ENCODE results near the gene TNRC6B.

Gene TNRC6B

DNA sequence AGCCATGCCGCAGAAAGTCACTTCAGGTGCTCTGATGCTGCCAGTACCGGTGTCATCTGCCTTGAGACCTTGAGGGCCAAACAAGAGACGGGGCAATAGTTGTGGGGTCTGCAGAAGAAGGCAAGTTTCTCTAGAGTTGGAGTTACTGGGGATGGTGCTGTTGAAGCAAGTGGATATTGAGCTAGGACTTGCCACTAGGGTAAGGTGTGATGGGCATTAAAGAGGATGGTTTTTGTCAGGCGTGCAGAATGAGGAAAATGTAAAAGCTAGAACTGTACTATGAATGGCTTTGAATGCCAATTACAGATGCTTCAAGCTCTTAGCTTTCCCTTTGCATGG lies 61.6 kb downstream of the TNRC6B start:
- DNase-seq (ENCODE audit: low read depth in 1 of 2, low spot score in 1 of 2), result no peak

DNA sequence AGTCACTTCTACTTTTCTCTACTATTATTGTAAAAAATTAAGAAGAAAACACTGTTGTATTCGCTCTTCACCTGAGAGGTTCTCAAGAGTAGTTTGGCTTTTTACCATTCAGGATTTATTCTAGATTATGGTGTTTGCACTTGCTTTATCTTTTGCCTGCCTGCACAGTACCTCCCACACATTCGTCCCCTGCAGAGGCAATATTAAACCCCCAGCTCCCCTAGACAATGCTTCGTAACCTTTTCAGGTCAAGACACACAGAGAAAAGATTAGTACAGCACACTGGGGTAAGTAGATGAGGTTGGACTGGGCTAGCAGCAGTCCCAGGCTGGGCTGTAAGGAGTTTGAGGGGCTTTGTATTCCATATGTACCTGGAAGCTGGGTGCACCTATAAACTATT lies 62.4 kb downstream of the TNRC6B start:
- DNase-seq (ENCODE audit: low read depth in 1 of 2, low spot score in 1 of 2), result no peak

DNA sequence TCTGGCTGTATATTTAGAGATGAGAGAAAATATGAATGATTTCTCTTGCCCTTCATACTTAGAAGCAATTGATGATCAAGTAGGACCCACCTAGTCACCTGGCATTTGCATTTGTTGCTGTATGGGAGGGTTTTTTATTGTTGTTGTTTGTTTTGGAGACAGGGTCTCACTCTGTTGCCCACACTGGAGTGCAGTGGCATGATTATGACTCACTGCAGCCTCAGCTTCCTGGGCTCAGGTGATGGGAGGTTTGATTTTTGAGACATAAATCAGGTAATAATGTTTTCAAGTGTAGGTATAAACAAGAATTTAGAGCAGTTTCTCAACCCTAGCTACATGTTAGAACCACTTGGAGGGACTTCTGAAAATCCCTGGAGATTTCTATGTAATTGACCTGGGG lies 63.0 kb downstream of the TNRC6B start:
- DNase-seq (ENCODE audit: low read depth in 1 of 2, low spot score in 1 of 2), result no peak

DNA sequence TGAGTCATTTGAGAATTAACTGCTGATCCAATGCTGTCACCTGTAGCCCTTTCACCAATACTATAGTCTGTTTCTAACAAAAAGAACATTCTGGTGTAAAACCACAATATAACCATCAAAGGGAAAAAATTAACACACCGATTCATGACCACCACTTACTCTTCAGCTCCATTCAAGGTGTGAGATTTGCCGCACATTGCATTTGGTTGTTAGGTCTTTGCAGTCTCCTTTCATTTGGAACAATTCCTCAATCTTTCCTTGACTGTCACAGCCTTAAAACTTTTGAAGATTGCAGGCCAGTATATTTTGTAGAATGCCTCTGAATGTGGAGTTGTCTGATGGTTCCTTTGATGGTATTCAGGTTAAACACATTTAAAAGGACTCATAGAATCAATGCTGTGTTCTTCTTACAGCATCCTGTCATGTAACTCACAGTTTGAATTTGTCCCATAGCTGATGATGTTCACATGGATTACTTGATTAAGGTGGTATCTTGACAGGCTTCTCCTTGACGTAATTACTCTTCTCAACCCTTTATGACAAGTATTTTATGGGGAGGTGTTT lies 63.6 kb downstream of the TNRC6B start:
- DNase-seq (ENCODE audit: low read depth in 1 of 2, low spot score in 1 of 2), result no peak

DNA sequence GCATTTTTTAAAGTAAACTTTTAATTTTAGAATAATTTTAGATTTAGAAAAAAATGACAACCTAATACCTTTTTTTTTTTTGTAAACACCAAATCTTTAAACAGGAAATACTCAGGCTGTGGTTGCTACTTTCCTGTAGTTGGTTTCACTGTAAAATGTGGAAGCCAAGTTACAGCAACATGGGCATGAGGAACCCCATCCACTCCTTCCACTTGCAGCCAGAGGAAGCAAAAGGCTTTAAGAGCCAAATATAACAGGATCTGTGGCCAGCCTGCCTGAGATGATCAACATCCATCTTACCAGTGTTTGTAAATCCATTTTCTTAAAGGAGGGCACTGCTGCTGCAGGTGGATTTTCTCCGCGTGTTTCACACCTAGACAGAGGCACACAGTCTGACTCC lies 66.2 kb downstream of the TNRC6B start:
- no peak for DNase-seq (ENCODE audit: low read depth in 1 of 2, low spot score in 1 of 2)

DNA sequence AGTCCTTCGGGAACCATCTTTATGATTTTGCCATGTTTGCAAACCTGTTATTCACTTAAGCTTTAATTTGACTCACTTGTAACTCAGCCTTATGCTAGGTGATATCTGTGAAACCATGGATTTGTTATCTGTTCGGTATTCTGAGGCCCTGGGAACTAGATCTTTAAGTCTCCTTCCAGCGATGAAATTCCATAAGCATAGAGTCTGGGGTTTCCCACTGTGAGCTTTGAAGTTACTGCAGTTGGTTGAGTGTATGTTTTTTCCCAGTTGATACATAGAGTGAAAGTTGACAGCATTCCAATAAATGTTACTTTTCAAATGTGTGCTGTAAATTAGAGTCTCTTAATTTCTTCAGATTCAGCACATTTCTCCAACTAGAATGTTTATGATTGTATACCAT lies 66.9 kb downstream of the TNRC6B start:
- no peak for DNase-seq (ENCODE audit: low read depth in 1 of 2, low spot score in 1 of 2)

DNA sequence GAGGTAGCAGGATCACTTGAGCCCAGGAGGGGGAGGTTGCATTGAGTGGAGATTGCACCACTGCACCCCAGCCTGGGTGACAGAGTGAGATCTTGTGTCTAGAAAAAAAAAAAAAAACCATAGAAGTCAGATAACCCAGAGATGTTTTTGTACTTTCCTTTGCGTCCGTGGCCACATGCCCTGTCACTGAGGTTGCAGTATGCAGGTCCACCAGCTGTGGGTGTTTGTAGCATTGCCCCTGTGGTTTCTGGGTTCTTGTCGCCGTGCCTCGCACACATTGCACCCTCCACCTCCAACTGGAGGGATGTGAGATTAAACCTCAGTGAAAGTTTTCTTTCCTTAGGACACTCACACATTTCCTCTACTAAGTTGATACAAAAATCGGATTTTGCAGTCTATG lies 70.3 kb downstream of the TNRC6B start:
- no peak for DNase-seq (ENCODE audit: low read depth in 1 of 2, low spot score in 1 of 2)

DNA sequence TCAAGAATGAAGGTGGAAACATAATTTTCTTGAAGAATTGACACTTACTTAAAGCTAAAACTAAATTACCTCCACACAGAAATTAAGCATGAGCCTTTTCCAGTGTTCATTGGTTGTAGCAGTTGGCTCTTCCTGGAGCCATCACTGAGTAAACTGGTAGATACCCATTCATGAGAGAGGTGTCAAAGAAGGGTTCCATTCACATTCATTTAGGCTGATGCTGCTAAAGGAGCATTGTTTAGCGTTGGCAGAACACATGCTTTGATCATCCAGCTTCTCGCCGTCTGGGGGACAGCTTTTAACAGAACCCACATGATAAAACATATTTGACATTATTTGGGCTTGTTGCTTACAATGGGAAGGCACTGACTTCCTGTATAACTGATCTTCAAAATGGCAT lies 71.6 kb downstream of the TNRC6B start:
- no peak for DNase-seq (ENCODE audit: low read depth in 1 of 2, low spot score in 1 of 2)

DNA sequence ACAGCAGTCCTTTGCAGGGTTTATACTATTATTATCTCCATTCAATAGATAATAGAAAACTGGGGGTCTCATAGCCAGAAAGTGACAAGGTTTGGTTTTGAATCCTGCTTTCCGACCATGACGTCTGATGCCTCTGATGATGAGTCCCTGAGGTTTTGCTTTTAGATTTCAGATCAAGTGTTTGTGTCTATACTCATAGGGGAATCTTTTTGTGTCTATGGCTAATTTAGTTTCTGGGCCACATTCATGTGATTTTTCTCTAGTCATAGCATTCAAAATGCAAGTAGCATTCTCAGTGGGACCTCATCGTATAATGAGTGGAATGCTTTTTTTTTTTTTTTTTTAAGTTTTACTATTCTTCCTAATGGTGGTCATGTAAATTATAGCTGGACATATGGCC lies 72.9 kb downstream of the TNRC6B start:
- no peak for DNase-seq (ENCODE audit: low read depth in 1 of 2, low spot score in 1 of 2)

DNA sequence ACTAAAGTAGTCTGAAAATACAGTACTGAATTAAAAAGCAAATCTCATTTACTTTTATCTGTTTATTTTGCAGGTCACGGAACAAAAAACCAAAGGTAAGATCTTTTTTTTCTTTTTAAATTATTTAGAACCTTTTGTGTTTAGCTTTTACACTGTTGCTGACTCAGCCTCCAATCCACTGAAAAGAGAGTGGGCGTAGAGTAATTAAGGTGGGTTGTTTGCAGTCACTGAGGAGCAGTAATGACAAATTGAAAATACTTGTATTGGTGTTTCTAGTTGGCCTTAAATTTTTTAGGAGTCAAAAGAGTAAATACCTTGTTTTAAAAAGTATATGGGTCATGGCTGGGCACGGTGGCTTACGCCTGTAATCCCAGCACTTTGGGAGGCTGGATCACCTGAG lies 73.4 kb downstream of the TNRC6B start:
- DNase-seq (ENCODE audit: low read depth in 1 of 2, low spot score in 1 of 2), result no peak

DNA sequence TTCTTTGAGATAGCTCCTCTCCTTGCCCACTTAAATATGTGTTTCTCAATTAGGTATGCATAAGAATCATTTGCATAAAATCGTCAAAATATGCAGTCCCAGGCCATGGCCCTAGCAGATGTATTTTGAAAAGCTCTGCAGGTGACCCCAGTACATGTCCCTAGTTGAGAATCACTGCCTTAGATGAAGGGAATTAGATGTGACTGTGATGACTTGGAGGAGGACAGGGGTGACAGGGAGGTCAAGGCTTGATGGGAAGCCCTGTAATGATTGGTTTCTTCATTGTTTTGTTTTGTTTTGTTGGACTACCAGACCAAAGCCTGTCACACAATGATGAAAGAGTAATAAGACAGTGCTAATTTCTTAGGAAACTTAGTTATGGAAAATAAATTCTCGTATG lies 74.4 kb downstream of the TNRC6B start:
- no peak for DNase-seq (ENCODE audit: low read depth in 1 of 2, low spot score in 1 of 2)

DNA sequence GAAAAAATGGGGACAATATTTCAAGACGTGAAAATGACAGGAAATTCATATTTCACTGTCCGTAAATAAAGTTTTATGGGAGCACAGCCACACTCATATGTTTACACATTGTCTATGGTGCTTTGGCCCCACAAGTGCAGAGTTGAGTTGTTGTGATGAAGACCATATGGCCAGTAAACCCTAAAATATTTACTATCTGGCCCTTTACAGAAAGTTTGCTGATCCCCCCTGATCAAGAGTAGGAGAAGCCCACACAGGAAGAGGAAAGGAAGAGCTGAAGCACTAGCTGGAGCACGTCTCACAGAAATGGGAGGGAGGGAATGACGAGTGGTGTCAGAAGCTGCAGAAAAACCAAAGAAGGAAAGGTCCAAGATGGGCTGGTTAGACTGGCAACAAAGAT lies 78.8 kb downstream of the TNRC6B start:
- DNase-seq (ENCODE audit: low read depth in 1 of 2, low spot score in 1 of 2), result no peak

DNA sequence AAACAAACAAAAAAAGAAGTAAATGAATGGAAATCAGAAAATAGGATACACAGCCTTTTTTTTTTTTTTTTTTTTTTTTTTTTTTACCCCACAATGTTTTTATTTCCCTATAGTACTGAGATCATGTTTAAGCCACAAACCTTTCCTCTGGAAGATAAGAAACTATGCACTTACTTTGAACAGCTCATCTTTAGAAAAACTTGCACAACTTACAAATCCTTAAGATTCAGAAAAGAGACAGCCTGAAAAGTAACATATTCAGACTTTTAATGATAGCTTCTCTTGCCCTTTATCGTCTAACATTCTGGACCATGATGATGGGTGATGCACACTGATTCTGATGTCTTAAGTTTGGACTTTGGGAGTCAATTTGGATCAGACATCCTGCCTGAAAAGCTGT lies 80.3 kb downstream of the TNRC6B start:
- DNase-seq (ENCODE audit: low read depth in 1 of 2, low spot score in 1 of 2), result no peak

DNA sequence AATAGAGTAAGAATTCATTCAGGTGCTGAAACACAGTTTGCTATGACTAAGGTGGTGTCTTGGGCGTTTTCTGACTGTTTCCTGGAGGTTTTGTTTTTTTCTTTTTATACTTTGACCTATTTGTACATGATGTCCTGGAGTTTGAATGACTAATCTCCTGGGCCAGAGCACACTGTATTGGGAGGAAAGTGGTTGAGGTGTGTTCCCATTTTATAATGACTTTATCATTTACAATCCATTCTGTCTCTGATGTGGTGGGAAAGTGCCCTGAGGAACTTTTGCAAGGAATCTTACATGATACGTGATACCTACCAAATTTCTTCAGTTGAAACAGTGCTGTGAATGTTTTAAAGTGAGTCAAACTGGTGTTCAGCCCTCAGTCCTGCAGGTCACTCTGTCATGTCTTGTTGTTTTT lies 80.8 kb downstream of the TNRC6B start:
- DNase-seq (ENCODE audit: low read depth in 1 of 2, low spot score in 1 of 2), result no peak

DNA sequence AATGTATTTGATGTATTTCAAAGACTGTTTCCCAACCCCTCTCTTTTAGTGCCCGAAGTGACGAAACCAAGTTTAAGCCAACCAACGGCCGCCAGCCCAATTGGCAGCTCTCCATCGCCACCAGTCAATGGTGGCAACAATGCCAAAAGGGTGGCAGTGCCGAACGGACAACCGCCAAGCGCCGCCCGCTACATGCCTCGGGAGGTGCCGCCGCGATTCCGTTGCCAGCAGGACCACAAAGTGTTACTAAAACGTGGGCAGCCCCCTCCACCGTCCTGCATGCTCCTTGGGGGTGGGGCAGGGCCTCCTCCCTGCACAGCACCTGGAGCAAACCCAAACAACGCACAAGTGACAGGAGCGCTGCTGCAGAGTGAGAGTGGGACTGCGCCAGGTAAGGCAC lies 84.1 kb downstream of the TNRC6B start:
- no peak for DNase-seq (ENCODE audit: low read depth in 1 of 2, low spot score in 1 of 2)

DNA sequence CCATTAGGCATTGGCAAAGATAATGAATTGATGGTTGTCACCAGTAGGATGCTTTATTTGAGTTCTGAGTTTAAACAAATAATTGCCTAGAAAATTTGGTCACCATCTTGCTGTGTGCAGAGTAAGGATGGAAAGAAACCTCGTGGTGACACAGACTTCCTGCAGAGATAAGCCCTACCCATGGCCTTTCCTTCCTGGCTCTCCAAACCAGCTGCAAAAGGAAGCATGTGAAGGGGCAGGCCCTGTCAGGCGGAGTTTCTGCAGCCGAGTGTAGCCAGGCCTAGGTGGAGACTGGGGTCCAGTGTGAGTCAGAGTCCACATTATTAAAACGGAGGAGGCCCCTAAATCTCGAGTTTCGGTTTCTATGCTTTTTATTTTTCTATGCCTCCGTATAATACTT lies 85.5 kb downstream of the TNRC6B start:
- DNase-seq (ENCODE audit: low read depth in 1 of 2, low spot score in 1 of 2), result no peak

DNA sequence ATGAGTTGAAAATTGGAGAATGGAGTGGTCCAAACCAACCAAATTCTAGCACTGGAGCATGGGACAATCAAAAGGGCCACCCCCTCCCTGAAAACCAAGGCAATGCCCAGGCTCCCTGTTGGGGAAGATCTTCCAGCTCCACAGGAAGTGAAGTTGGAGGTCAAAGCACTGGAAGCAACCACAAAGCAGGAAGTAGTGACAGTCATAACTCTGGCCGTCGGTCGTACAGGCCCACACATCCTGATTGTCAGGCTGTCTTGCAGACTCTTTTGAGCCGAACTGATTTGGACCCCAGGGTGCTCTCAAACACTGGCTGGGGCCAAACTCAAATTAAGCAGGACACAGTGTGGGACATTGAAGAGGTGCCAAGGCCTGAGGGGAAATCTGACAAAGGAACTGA lies 88.1 kb downstream of the TNRC6B start:
- DNase-seq (ENCODE audit: low read depth in 1 of 2, low spot score in 1 of 2), result no peak

DNA sequence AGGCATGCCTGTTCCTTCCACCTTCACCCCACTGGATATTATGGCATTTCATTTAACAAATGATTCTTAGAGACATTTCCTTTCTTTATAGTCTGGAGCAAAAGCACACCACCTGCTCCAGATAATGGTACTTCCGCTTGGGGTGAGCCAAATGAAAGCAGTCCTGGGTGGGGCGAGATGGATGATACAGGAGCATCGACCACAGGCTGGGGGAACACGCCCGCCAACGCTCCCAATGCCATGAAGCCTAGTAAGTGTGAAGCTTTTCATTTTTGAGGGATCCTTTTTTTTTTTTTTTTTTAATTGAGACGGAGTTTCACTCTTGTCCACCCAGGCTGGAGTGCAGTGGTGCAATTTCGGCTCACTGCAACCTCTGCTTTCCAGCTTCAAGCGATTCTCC lies 92.3 kb downstream of the TNRC6B start:
- DNase-seq (ENCODE audit: low read depth in 1 of 2, low spot score in 1 of 2), result no peak

DNA sequence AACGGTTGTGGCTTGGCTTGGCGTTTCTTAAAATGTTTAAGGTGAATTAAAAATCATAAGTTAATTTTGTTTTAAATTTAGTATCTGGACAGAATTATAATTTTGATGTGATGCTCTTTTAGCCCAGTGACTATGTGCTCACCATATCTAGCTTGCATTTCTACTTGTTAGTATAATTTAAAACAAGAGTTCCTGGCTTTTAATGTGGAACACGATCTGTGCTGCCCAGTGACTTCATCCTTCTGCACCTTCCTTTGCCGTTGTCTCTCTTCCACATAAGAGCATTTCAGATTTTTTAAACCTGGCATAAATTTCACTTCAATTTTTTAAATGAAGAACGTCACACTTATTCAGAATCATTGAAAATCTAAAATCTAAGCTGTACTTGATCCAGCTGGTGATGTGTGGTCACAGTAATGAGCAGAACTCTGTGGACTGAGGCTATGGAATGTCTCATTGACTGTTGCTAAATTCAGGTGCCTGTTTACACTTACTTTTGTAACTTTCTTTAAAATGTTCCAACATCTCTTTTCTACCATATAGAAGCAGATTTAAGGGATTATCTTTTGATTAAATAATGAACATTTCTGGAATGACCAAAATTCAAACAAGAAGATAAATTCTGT lies 93.1 kb downstream of the TNRC6B start:
- no peak for DNase-seq (ENCODE audit: low read depth in 1 of 2, low spot score in 1 of 2)

DNA sequence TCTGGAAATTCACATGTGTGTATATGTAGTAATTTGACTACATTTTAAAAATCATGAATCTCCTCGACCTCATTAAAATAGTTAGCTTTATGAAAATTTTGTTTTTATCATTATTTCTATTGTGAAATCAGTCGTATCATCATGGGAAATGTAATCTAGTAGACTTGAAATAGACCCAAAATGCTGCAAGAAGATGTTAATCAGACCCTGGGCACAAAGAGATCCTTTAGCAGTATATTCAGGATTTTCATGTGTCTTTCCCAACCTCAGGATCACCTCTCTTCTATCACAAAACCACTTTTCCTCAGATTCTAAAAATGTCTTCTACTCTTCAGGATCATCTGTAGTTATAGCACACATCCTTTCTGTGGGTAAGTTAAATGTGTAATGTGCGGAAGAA lies 93.7 kb downstream of the TNRC6B start:
- no peak for DNase-seq (ENCODE audit: low read depth in 1 of 2, low spot score in 1 of 2)

DNA sequence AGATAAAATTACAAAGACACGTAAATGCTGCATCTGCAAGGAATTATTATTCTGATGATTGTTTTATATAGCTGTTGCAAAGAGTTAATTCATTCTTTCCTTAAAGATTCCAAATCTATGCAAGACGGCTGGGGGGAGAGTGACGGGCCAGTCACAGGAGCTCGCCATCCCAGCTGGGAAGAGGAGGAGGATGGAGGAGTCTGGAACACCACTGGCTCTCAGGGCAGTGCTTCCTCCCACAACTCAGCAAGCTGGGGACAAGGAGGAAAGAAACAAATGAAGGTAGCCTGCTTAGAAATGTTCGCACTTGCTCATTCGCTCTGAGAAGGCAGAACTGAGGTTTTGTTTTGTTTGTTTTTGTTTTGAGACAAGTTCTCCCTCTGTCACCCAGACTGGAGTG lies 95.6 kb downstream of the TNRC6B start:
- no peak for DNase-seq (ENCODE audit: low read depth in 1 of 2, low spot score in 1 of 2)

DNA sequence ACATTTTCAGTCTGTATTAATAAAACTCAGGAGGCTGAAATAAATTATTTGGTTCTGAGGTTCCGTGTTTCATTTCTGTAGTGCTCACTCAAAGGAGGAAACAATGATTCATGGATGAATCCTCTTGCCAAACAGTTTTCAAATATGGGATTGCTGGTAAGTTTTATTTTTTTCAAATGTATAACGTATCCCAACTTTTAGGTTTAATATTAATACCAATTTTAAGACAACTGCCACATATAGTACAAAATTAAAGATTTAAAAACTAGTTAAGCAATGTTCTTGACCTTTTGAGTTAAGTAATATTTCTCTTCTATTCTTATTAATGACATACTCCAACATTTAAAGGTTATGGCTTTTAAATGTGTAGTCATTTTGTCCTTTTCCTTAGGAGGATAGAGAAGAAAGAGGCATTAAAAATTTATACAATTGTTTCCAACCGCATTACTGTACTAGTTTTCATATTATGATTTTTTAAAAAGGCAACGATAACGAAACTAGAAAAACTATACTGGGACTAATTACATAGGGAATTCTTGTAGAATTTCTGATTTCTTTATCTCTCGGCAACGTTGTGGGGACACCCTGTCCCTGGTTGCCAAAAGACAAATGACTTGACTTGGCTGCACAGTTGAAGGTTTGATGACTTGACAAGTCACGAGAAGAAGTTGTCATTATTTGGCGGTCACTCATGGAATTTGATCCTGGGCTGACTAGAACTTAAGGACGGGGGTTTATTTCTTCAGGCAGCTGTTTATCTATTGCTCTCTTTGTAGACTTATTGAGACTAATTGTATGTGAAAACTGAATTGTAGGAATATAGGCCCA lies 99.5 kb downstream of the TNRC6B start:
- no peak for DNase-seq (ENCODE audit: low read depth in 1 of 2, low spot score in 1 of 2)

DNA sequence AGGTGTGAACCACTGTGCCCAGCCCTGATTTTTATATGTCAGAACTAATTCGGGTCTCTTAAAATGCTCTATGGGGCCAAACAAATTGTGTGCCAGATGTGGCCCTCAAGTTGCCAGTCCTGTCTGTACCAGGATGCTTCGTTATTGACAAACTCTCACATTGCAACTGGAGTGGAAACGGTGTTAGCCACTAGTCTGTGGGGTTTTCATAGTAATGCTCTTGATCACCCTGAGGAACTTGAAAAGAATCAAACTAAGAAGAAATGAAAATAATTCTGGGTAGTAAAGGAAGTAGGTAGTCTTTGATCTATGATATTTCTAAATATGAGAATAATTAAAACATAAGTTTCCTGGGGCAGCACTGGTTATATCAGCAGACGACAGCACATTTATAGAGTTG lies 101.3 kb downstream of the TNRC6B start:
- no peak for DNase-seq (ENCODE audit: low read depth in 1 of 2, low spot score in 1 of 2)
